ENCODE data around the gene TMEM225.

DNA sequence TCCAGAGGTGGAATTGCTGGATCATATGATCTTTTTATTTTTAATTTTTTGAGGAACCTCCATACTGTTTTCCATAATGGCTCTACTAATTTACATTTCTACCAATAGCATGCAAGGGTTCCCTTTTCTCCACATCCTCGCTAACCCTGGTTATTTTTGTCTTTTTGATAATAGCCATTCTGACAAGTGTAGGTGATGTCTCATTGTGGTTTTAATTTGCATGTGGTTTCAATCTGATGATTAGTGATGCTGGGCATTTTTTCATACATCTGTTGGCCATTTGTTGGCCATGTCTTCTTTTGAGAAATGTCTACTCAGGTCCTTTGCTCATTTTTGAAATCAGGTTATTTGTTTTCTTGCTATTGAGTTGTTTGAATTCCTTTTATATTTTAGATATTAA lies 38.6 kb upstream of the TMEM225 start:
- TF ChIP-seq, protein P1, sequence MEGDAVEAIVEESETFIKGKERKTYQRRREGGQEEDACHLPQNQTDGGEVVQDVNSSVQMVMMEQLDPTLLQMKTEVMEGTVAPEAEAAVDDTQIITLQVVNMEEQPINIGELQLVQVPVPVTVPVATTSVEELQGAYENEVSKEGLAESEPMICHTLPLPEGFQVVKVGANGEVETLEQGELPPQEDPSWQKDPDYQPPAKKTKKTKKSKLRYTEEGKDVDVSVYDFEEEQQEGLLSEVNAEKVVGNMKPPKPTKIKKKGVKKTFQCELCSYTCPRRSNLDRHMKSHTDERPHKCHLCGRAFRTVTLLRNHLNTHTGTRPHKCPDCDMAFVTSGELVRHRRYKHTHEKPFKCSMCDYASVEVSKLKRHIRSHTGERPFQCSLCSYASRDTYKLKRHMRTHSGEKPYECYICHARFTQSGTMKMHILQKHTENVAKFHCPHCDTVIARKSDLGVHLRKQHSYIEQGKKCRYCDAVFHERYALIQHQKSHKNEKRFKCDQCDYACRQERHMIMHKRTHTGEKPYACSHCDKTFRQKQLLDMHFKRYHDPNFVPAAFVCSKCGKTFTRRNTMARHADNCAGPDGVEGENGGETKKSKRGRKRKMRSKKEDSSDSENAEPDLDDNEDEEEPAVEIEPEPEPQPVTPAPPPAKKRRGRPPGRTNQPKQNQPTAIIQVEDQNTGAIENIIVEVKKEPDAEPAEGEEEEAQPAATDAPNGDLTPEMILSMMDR (IDR thresholded peaks at IDR 0.05), result no peak
- no peak for TF ChIP-seq ZFX (IDR thresholded peaks at IDR 0.05; ENCODE audit: borderline replicate concordance)
